H1 (cell line): ENCODE measurements around the gene CFAP65. TPM values are rescaled to one million over a fixed set of nuclear protein-coding genes. Genes with fewer than 3 reads are reported as not detected.

Experiments used
- BRCA1 ChIP-seq: IDR thresholded peaks from 2 replicates; pipeline ENCODE4 v1.6.1; 2012; ENCODE audit warnings: low read depth, low read length, improper control_type of control experiment
- CHD1 ChIP-seq: IDR thresholded peaks from 2 replicates; pipeline ENCODE4 v1.6.1; 2012; ENCODE audit warnings: low read depth, low read length, improper control_type of control experiment
- SIX5 ChIP-seq: IDR thresholded peaks from 2 replicates; pipeline ENCODE4 v1.6.1; 2011; ENCODE audit warnings: mild to moderate bottlenecking, low read depth, low read length
- TBP ChIP-seq: IDR thresholded peaks from 2 replicates; pipeline ENCODE4 v1.6.1; 2011; ENCODE audit warnings: low read depth, low read length, improper control_type of control experiment
- polyA plus RNA-seq, 7 experiments: library from polyadenylated mRNA; depleted of rRNA in 3 of 7; stranded (reverse) in 5 of 7; unstranded in 2 of 7; fragments of >200 nt in 5 of 7; fragments of 200-250 nt in 2 of 7; gene quantifications; 1 replicate in 5 of 7; 2 replicates in 1 of 7; 4 replicates in 1 of 7; pipeline versions ENCODE4 v1.2.1 to v1.2.3, GENCODE V29; 2011 to 2013; ENCODE audit warnings: missing spikeins in 2 of 7, mixed read lengths in 2 of 7
- total RNA-seq: library from RNA; stranded (reverse); fragmentation: NEBNext Ultra II Directional; extraction: Animal tissue kit (Norgen Biotek cat#: 25700); gene quantifications from 2 replicates; pipeline ENCODE4 v1.2.1, GENCODE V29; 2021
- TF ChIP-seq, protein P1 (sequence below): IDR thresholded peaks from 2 replicates; pipeline ENCODE4 v1.6.1; 2012; ENCODE audit warnings: low read length, inconsistent platforms

CFAP65 gene
- total and polyA plus RNA-seq, 2 of the 8 experiments (the other 6 are each of a cell fraction or from before 2014, with no cell fraction given) = 0.19 to 0.45 TPM

DNA sequence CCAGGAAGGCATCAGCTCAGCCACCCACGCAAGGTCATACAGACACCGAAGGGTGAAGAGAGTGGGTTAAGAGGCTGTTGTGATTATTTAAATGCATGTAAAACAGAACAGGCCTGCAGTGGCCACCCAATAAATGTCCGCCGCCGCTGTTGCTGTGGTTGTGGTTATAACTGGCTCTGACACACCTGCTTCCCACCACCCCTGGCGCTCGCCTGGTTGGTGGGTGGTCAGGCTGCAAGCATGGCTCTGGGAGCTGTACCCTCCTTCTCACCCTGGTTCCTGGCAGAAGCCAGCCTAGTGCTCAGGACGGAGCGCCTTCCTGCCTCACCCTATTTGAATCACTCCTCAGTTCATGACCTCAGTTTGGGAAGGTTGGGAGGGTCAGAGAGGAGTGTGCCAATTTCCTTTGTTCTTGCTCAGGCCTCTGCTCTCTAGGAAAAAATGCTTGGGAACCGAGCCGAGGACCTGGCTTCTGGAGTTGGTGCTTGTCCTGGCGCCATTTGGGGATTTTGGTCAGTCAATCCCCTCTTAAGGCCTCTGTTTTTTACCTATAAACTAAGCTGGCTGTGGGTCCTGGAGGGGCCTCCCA, 42.8 kb downstream of the CFAP65 start (continued):
- TF ChIP-seq, protein P1, sequence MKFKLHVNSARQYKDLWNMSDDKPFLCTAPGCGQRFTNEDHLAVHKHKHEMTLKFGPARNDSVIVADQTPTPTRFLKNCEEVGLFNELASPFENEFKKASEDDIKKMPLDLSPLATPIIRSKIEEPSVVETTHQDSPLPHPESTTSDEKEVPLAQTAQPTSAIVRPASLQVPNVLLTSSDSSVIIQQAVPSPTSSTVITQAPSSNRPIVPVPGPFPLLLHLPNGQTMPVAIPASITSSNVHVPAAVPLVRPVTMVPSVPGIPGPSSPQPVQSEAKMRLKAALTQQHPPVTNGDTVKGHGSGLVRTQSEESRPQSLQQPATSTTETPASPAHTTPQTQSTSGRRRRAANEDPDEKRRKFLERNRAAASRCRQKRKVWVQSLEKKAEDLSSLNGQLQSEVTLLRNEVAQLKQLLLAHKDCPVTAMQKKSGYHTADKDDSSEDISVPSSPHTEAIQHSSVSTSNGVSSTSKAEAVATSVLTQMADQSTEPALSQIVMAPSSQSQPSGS = no peak
- TF ChIP-seq CHD1 (no peak), TBP (no peak), SIX5 (no peak), BRCA1 (no peak)
